Activated CD4-positive, alpha-beta T cell treated with anti-CD3 and anti-CD28 coated beads for 1 hour (primary cell): ENCODE results near the gene ZNF416.
A peak's percentile ranks its signal among the peaks of the same experiment; 100 is the strongest.

Source experiments
- DNase-seq: peaks from one replicate; pipeline ENCODE4 v3.0.0-alpha.2; 2020

The ZNF416 gene

DNA sequence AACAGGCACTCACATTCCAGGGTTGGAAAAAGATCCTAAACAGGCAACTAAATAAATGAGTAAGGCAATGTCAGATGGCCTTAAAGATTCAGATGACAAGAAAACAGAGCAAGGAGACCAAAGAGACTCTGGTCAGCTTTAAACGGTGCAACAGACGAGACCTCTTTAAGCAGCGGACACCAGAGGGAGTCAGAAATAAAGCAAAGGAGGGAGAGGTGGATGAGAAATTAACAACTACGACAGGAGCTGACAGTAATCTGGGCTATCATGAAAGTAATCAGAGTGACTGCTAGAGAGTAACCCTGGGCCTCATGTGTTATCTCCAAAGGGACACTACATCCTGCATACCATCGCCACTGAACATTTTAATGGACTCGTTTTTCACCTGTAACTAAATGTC lies 20.2 kb downstream of the ZNF416 start:
- no peak for DNase-seq

DNA sequence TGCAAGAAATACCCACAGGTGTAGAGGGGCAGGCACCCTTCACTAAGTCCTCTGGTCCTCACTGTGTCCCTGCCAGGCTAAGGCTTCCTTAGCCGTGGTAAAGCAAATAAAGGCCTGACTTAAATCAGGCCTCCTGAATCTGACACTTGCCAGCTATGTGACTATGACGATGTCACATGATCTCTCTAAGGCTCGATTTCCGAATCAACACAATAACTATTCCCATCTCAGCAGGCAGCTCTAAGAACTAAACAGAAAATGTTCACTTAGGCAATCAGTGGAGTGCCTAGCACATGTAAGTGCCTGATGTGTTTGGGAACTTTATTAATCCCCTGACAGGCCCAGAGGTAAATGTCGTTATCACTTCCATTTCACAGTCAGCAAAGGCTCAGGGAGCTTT lies 21.1 kb downstream of the ZNF416 start:
- DNase-seq: no peak

DNA sequence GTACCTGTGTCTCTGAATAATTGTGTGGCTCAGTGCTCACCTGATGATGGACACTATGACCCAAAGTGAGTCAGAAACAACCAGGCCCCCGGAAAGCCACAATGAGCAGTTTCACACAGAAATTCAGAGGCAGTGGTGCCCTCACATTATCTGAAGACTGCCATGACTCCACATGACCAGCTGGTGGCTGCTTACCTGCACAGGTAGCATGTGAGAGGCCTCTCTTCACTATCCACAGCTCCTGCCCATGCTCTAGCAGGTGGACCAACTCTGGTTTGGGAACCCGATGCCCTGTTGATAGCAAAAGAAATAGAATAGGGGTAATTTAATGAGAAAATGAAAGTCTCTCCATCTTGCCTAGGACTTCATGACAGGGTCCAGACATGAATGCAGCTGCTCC lies 26.3 kb downstream of the ZNF416 start:
- DNase-seq: no peak

DNA sequence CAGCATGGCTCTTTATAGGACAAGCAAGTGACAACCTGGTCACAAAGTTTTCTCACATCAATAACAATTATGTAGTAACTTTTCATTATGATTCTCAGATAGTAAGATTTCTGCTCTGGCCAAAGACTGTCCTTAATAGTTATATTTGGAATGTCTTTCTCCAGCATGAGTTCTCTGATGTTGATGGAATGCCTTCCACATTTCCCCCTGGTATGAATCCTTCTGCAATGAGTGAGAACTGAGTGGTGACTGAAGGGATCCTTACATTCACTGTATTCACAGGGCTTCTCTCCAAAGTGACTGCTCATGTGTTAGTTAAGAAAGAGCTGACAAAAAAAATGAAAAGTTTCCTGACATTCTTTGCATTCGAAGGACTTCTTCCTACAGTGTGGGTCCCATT lies 32.2 kb downstream of the ZNF416 start:
- DNase-seq: no peak

DNA sequence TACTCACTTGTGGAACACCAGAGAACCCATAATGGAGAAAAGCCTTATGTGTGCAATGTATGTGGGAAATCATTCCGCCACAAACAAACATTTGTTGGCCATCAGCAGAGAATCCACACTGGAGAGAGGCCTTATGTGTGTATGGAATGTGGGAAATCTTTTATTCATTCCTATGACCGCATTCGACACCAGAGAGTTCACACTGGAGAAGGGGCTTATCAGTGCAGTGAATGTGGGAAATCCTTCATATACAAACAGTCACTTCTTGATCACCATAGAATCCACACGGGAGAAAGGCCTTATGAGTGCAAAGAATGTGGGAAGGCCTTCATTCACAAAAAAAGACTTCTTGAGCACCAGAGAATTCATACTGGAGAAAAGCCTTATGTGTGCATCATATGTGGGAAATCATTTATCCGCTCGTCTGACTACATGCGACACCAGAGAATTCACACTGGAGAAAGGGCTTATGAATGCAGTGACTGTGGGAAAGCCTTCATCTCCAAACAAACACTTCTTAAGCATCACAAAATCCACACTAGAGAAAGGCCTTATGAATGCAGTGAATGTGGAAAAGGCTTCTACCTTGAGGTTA lies 40.7 kb downstream of the ZNF416 start:
- no peak for DNase-seq

DNA sequence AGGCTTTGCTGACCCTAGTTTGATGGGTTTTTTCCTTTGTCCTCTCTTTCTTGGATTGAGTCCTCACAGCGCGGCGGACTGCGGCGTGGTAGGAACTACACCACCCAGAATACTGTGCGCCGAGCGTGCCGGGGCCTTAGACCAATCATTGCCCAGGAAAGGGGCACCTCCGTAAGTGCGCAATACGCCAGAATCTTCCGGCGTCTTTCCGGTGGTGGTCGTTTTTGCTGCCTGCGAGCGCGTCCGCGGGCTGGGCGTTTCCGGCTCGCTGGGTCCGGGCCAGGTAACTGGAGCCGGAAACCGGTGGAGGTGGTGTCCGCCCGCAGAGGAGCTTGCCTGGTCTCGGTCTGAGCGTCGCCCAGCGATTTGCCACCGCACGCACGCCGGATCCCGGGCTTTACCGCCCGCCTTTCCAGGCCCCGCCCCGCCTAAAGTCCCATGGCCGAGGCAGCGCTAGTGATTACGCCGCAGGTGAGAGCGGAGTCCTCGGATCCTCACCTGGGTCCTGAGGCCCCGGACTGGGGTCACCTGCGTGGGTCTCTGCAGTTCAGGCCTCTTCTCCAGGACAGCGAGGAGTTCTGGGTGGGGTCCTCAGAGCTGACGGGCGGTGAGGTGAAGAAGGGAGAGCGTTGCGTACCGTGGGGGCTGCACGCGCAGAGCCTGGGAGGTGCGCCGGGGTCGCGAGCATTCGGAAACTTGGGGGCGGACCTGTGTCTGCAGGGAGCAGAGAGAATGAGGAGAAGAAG lies 51.4 kb downstream of the ZNF416 start, which contains the start of gene ZNF549:
Gene ZNF549, plus strand, starts transcription at position 221 of the 746 bp plus-strand sequence. Its CDS starts 218 bp downstream, at position 439.
- peak; percentile 80 for DNase-seq
